Measurements from ENCODE around the gene FBXL14. TPM values are rescaled to one million over a fixed set of nuclear protein-coding genes. Genes with fewer than 3 reads are reported as not detected.

The FBXL14 gene
- total and polyA plus RNA-seq, 9 of the 15 experiments (the other 6 are each of a cell fraction or from before 2014, with no cell fraction given): 0.13 to 9.8 (median 3.3) TPM

DNA sequence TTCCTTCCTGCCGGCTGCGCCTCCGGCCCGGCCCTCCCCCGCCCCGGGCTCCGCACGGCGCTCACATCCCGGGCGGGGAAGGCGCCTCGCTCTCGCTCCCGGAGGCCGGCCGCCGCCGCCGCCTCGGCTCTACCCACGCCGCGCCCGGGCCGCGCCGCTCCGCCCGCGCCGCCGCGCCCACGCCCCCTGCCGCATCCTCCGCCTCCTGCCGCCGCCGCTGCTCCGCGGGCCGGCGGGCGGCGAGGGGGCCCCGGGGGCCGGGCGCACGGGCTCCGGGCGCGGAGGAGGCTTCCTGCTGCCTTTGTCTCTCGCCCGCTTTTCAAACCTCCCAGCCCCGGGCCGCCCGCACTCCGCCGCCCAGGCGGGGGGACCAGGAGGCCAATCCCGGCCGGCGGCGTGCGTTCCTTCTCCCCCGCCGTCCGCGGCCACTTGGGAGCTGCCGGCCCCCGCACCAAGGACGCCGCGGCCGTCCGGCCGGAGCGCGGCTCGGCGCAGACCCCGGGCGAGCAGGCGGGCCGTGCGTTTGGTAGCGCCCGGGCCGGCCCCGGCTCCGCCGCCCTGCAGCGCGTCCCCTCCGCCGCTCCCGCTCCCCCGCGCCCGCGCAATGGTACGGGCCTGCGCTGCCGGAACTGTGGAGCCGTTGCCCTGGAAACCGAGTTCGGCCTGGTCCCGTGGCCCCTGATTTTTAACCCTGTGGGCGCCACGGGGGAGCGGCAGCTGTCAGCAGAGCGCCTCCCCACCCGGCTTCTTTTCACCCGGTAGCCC lies at the start of gene FBXL14 (continued):
- TF ChIP-seq, protein P1, sequence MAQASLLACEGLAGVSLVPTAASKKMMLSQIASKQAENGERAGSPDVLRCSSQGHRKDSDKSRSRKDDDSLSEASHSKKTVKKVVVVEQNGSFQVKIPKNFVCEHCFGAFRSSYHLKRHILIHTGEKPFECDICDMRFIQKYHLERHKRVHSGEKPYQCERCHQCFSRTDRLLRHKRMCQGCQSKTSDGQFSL (CRISPR knock-in tag; IDR thresholded peaks at IDR 0.05): no peak
- TF ChIP-seq, protein P1 (tag; IDR thresholded peaks at IDR 0.05): no peak
- TF ChIP-seq MIER1 (IDR thresholded peaks at IDR 0.05; ENCODE audit: low read depth): no peak
- TF ChIP-seq CTBP1 (IDR thresholded peaks at IDR 0.05; ENCODE audit: borderline replicate concordance): peak; percentile 79; the same call in 1 of the 2 replicates
- TF ChIP-seq, protein P2, sequence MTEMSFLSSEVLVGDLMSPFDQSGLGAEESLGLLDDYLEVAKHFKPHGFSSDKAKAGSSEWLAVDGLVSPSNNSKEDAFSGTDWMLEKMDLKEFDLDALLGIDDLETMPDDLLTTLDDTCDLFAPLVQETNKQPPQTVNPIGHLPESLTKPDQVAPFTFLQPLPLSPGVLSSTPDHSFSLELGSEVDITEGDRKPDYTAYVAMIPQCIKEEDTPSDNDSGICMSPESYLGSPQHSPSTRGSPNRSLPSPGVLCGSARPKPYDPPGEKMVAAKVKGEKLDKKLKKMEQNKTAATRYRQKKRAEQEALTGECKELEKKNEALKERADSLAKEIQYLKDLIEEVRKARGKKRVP (CRISPR knock-in tag; IDR thresholded peaks at IDR 0.05): no peak
- peak in 1 of 2 experiments; percentile 51; a peak in 1 of 4 replicates for TF ChIP-seq MAZ (CRISPR knock-in tag; conservative IDR thresholded peaks at IDR 0.05 in 1 of 2, IDR thresholded peaks at IDR 0.05 in 1 of 2)
- no peak for TF ChIP-seq SOX6 (IDR thresholded peaks at IDR 0.05)
- TF ChIP-seq, protein P3, sequence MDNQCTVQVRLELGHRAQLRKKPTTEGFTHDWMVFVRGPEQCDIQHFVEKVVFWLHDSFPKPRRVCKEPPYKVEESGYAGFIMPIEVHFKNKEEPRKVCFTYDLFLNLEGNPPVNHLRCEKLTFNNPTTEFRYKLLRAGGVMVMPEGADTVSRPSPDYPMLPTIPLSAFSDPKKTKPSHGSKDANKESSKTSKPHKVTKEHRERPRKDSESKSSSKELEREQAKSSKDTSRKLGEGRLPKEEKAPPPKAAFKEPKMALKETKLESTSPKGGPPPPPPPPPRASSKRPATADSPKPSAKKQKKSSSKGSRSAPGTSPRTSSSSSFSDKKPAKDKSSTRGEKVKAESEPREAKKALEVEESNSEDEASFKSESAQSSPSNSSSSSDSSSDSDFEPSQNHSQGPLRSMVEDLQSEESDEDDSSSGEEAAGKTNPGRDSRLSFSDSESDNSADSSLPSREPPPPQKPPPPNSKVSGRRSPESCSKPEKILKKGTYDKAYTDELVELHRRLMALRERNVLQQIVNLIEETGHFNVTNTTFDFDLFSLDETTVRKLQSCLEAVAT (IDR thresholded peaks at IDR 0.05): no peak
- TF ChIP-seq SMARCA5 (IDR thresholded peaks at IDR 0.05): no peak
- TF ChIP-seq, protein P4, sequence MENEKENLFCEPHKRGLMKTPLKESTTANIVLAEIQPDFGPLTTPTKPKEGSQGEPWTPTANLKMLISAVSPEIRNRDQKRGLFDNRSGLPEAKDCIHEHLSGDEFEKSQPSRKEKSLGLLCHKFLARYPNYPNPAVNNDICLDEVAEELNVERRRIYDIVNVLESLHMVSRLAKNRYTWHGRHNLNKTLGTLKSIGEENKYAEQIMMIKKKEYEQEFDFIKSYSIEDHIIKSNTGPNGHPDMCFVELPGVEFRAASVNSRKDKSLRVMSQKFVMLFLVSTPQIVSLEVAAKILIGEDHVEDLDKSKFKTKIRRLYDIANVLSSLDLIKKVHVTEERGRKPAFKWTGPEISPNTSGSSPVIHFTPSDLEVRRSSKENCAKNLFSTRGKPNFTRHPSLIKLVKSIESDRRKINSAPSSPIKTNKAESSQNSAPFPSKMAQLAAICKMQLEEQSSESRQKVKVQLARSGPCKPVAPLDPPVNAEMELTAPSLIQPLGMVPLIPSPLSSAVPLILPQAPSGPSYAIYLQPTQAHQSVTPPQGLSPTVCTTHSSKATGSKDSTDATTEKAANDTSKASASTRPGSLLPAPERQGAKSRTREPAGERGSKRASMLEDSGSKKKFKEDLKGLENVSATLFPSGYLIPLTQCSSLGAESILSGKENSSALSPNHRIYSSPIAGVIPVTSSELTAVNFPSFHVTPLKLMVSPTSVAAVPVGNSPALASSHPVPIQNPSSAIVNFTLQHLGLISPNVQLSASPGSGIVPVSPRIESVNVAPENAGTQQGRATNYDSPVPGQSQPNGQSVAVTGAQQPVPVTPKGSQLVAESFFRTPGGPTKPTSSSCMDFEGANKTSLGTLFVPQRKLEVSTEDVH (IDR thresholded peaks at IDR 0.05; ENCODE audit: low read depth, partially characterized antibody): no peak
- TF ChIP-seq, protein P5, sequence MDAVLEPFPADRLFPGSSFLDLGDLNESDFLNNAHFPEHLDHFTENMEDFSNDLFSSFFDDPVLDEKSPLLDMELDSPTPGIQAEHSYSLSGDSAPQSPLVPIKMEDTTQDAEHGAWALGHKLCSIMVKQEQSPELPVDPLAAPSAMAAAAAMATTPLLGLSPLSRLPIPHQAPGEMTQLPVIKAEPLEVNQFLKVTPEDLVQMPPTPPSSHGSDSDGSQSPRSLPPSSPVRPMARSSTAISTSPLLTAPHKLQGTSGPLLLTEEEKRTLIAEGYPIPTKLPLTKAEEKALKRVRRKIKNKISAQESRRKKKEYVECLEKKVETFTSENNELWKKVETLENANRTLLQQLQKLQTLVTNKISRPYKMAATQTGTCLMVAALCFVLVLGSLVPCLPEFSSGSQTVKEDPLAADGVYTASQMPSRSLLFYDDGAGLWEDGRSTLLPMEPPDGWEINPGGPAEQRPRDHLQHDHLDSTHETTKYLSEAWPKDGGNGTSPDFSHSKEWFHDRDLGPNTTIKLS (IDR thresholded peaks at IDR 0.05; ENCODE audit: borderline replicate concordance, low read depth): 0 out of 2 replicates have a peak, but pooled peaks have one; percentile 15
- no peak for TF ChIP-seq OTX1 (CRISPR knock-in tag; IDR thresholded peaks at IDR 0.05)
- no peak for TF ChIP-seq RFX7 (CRISPR knock-in tag; IDR thresholded peaks at IDR 0.05)
- TF ChIP-seq, protein P6, sequence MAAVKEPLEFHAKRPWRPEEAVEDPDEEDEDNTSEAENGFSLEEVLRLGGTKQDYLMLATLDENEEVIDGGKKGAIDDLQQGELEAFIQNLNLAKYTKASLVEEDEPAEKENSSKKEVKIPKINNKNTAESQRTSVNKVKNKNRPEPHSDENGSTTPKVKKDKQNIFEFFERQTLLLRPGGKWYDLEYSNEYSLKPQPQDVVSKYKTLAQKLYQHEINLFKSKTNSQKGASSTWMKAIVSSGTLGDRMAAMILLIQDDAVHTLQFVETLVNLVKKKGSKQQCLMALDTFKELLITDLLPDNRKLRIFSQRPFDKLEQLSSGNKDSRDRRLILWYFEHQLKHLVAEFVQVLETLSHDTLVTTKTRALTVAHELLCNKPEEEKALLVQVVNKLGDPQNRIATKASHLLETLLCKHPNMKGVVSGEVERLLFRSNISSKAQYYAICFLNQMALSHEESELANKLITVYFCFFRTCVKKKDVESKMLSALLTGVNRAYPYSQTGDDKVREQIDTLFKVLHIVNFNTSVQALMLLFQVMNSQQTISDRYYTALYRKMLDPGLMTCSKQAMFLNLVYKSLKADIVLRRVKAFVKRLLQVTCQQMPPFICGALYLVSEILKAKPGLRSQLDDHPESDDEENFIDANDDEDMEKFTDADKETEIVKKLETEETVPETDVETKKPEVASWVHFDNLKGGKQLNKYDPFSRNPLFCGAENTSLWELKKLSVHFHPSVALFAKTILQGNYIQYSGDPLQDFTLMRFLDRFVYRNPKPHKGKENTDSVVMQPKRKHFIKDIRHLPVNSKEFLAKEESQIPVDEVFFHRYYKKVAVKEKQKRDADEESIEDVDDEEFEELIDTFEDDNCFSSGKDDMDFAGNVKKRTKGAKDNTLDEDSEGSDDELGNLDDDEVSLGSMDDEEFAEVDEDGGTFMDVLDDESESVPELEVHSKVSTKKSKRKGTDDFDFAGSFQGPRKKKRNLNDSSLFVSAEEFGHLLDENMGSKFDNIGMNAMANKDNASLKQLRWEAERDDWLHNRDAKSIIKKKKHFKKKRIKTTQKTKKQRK (IDR thresholded peaks at IDR 0.05; ENCODE audit: borderline replicate concordance, low read depth, low read length): no peak
